Measurements from ENCODE around the gene KCNC2.

DNA sequence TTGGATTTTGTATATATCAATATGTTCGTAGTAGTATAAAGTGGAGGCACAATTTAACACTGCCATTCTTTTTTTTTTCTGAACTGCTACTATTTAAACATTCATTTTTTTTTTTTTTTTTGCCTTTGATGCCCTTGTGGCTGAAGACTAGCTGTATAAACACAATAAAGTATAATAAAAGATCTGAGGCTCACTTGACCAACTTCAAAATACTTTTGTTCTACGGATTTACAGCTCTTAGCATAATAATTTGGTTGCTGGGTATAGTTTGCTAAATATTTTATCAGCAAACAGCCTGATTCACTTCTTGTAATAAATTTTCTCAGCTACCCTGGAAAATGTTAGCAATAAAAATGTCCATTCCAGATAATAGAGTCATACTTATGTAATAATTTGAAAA is 128.3 kb downstream of the KCNC2 start:
- TF ChIP-seq, protein P1, sequence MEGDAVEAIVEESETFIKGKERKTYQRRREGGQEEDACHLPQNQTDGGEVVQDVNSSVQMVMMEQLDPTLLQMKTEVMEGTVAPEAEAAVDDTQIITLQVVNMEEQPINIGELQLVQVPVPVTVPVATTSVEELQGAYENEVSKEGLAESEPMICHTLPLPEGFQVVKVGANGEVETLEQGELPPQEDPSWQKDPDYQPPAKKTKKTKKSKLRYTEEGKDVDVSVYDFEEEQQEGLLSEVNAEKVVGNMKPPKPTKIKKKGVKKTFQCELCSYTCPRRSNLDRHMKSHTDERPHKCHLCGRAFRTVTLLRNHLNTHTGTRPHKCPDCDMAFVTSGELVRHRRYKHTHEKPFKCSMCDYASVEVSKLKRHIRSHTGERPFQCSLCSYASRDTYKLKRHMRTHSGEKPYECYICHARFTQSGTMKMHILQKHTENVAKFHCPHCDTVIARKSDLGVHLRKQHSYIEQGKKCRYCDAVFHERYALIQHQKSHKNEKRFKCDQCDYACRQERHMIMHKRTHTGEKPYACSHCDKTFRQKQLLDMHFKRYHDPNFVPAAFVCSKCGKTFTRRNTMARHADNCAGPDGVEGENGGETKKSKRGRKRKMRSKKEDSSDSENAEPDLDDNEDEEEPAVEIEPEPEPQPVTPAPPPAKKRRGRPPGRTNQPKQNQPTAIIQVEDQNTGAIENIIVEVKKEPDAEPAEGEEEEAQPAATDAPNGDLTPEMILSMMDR (IDR thresholded peaks at IDR 0.05; ENCODE audit: insufficient read depth, low read length): no peak
- no peak for TF ChIP-seq SPI1 (IDR thresholded peaks at IDR 0.05; ENCODE audit: borderline replicate concordance, low read depth)

All from HL-60 (cell line).